Measurements from ENCODE around the gene TAL1.

DNA sequence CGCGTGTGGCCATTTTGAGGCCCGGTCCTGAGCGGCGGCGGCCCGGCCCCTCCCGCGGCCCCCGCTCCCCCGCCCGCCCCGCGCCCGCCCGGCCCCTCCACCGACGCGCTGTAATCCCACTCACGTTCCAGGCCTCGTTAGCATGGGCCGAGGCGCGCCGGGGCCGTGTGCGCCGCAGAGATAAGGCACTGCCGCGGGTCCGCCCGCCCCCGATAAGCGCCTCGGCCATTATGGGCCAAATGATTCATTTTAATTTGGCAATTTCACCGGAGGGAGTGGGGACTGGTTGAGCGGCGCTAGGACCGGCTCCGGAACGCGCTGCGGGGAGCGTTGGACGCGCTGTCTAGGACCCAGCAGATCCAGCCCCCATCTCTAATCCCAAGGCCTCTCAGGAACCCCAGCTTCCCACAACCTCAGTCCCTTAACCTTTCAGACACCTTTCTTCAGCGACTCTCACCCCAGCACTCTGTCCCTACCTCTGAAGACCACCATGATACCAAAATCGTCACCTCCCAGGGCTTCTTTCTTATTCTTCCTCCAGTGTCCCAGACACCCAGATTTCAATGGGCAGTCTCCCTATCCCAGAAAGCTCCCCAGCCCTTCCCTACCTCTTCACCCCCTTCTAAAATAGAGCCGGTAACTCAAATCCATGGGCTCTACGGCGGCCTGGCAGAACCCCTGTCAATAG, at the start of gene TAL1:
- TF ChIP-seq SPI1 (IDR thresholded peaks at IDR 0.05; ENCODE audit: low read depth, low read length) (no peak), PAX5 (IDR thresholded peaks at IDR 0.05; ENCODE audit: insufficient read depth, low read length, severe bottlenecking) (no peak), POLR2AphosphoS5 (IDR thresholded peaks at IDR 0.05; ENCODE audit: low read depth, low read length) (no peak), POLR2A (IDR thresholded peaks at IDR 0.05; ENCODE audit: low read depth, low read length) (no peak), TAF1 (IDR thresholded peaks at IDR 0.05; ENCODE audit: low read depth, low read length) (no peak), POU2F2 (IDR thresholded peaks at IDR 0.05; ENCODE audit: low read depth, low read length) (no peak)
